ENCODE results near the gene CBX2.

The CBX2 gene

GRCh38 chr17:79785017-79785899 lies 7.3 kb downstream of the CBX2 start:
- H3K79me2 ChIP-seq (ENCODE audit: low read length), result no peaks in the 10 kb centered on the region
- peaks cover 33% of the 10 kb centered on the region for H3K36me3 ChIP-seq (replicated peaks; ENCODE audit: low read depth, low read length)
- H3K27me3 ChIP-seq (ENCODE audit: low read depth, low read length), result no peaks in the 10 kb centered on the region
- H3K9ac ChIP-seq (ENCODE audit: low read length), result no peak overlapping the region
- H3K4me1 ChIP-seq (ENCODE audit: low read length), result no peaks in the 10 kb centered on the region
- H3K4me2 ChIP-seq (ENCODE audit: low read length), result no peak overlapping the region
- no peak overlapping the region for H3K27ac ChIP-seq (ENCODE audit: low read length)
- TF ChIP-seq, protein P1, sequence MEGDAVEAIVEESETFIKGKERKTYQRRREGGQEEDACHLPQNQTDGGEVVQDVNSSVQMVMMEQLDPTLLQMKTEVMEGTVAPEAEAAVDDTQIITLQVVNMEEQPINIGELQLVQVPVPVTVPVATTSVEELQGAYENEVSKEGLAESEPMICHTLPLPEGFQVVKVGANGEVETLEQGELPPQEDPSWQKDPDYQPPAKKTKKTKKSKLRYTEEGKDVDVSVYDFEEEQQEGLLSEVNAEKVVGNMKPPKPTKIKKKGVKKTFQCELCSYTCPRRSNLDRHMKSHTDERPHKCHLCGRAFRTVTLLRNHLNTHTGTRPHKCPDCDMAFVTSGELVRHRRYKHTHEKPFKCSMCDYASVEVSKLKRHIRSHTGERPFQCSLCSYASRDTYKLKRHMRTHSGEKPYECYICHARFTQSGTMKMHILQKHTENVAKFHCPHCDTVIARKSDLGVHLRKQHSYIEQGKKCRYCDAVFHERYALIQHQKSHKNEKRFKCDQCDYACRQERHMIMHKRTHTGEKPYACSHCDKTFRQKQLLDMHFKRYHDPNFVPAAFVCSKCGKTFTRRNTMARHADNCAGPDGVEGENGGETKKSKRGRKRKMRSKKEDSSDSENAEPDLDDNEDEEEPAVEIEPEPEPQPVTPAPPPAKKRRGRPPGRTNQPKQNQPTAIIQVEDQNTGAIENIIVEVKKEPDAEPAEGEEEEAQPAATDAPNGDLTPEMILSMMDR (IDR thresholded peaks at IDR 0.05; ENCODE audit: low read depth, low read length), result no peak
- no peak for TF ChIP-seq EZH2phosphoT487 (IDR thresholded peaks at IDR 0.05; ENCODE audit: low read depth)
- H3K9me3 ChIP-seq (ENCODE audit: insufficient read depth, low read length), result no peaks in the 10 kb centered on the region
- H3K4me3 ChIP-seq (ENCODE audit: low read length), result no peak overlapping the region
- H2AFZ ChIP-seq (ENCODE audit: low read depth, low read length), result no peak overlapping the region
- H4K20me1 ChIP-seq (ENCODE audit: insufficient read depth, low read length), result peaks cover 5% of the 10 kb centered on the region

GRCh38 chr17:79785900-79786810 lies 8.2 kb downstream of the CBX2 start:
- no peak overlapping the region for H3K9ac ChIP-seq (ENCODE audit: low read length)
- TF ChIP-seq EZH2phosphoT487 (IDR thresholded peaks at IDR 0.05; ENCODE audit: low read depth), result no peak
- TF ChIP-seq, protein P1 (IDR thresholded peaks at IDR 0.05; ENCODE audit: low read depth, low read length), result no peak
- no peak overlapping the region for H3K27ac ChIP-seq (ENCODE audit: low read length)
- H2AFZ ChIP-seq (ENCODE audit: low read depth, low read length), result no peak overlapping the region
- H3K79me2 ChIP-seq (ENCODE audit: low read length), result no peaks in the 10 kb centered on the region
- H4K20me1 ChIP-seq (ENCODE audit: insufficient read depth, low read length), result no peaks in the 10 kb centered on the region; the same call in 1 of the 2 replicates
- H3K4me1 ChIP-seq (ENCODE audit: low read length), result no peaks in the 10 kb centered on the region
- no peaks in the 10 kb centered on the region for H3K9me3 ChIP-seq (ENCODE audit: insufficient read depth, low read length)
- no peak overlapping the region for H3K4me3 ChIP-seq (ENCODE audit: low read length)
- H3K4me2 ChIP-seq (ENCODE audit: low read length), result no peak overlapping the region
- H3K27me3 ChIP-seq (ENCODE audit: low read depth, low read length), result no peaks in the 10 kb centered on the region
- H3K36me3 ChIP-seq (replicated peaks; ENCODE audit: low read depth, low read length), result peaks cover 27% of the 10 kb centered on the region

- Histone ChIP-seq H3K79me2 (ENCODE audit: low read length) (no peaks in the 10 kb centered on the region), H3K27me3 (ENCODE audit: low read depth, low read length) (no peaks in the 10 kb centered on the region), H3K27ac (ENCODE audit: low read length) (no peak overlapping the region), H3K36me3 (replicated peaks; ENCODE audit: low read depth, low read length) (peaks cover 25% of the 10 kb centered on the region), H3K4me1 (ENCODE audit: low read length) (no peaks in the 10 kb centered on the region), H3K4me3 (ENCODE audit: low read length) (no peak overlapping the region), H3K9me3 (ENCODE audit: insufficient read depth, low read length) (no peaks in the 10 kb centered on the region), H2AFZ (ENCODE audit: low read depth, low read length) (no peak overlapping the region), H3K9ac (ENCODE audit: low read length) (no peak overlapping the region), H4K20me1 (ENCODE audit: insufficient read depth, low read length) (no peaks in the 10 kb centered on the region; the same call in 1 of the 2 replicates), H3K4me2 (ENCODE audit: low read length) (no peak overlapping the region)
- TF ChIP-seq EZH2phosphoT487 (IDR thresholded peaks at IDR 0.05; ENCODE audit: low read depth), result no peak
- TF ChIP-seq, protein P1 (IDR thresholded peaks at IDR 0.05; ENCODE audit: low read depth, low read length), result no peak
Observed at GRCh38 chr17:79786930-79787643, 9.1 kb downstream of the CBX2 start.

Measured in OCI-LY3 (cell line).